ENCODE results near the gene OGFRL1.
A peak's percentile ranks its signal among the peaks of the same experiment; 100 is the strongest.

Gene OGFRL1

GRCh38 chr6:71287926-71288227 is 734 bp upstream of the OGFRL1 start:
- no peak overlapping the region for H3K4ac ChIP-seq (ENCODE audit: low read depth, low read length)
- H3K4me3 ChIP-seq (ENCODE audit: low read length), result no peak overlapping the region
- peaks cover 2% of the 10 kb centered on the region for H3K4me1 ChIP-seq (ENCODE audit: control insufficient read depth, low read depth, low read length)
- H2AK5ac ChIP-seq (ENCODE audit: low read length), result no peak overlapping the region
- DNase-seq, result no peak
- H4K8ac ChIP-seq (ENCODE audit: low read depth, low read length), result no peak overlapping the region
- peak overlapping the region; percentile 64 for H3K9ac ChIP-seq (ENCODE audit: low read length)
- no peak overlapping the region for H3K27ac ChIP-seq (ENCODE audit: low read depth, low read length)
- peaks cover 2% of the 10 kb centered on the region for H3K79me1 ChIP-seq (ENCODE audit: low read length)
- no peak overlapping the region for H2BK120ac ChIP-seq (ENCODE audit: low read depth, low read length)
- no peak overlapping the region for H2BK5ac ChIP-seq (ENCODE audit: low read length)
- peak overlapping the region; percentile 86 for H3K56ac ChIP-seq (ENCODE audit: low read length)
- H3K18ac ChIP-seq (ENCODE audit: low read length), result no peak overlapping the region
- H3K23ac ChIP-seq (ENCODE audit: low read length), result peak overlapping the region; percentile 90
- H3K4me2 ChIP-seq (ENCODE audit: low read length), result peak overlapping the region; percentile 28
- H2BK15ac ChIP-seq (replicated peaks; ENCODE audit: low read depth), result no peak overlapping the region
- no CpG with 5 or more reads among the region's 5 CpGs for WGBS (ENCODE audit: extremely low coverage, insufficient coverage, low lambda C conversion rate)
- no peaks in the 10 kb centered on the region for H3K27me3 ChIP-seq (ENCODE audit: insufficient read depth, low read length, poor library complexity)
- H4K5ac ChIP-seq (ENCODE audit: low read length), result no peak overlapping the region
- H3K36me3 ChIP-seq (ENCODE audit: control insufficient read depth, insufficient read depth, low read length), result no peaks in the 10 kb centered on the region
- H3K79me2 ChIP-seq (ENCODE audit: control insufficient read depth, insufficient read depth, low read length), result no peaks in the 10 kb centered on the region

DNA sequence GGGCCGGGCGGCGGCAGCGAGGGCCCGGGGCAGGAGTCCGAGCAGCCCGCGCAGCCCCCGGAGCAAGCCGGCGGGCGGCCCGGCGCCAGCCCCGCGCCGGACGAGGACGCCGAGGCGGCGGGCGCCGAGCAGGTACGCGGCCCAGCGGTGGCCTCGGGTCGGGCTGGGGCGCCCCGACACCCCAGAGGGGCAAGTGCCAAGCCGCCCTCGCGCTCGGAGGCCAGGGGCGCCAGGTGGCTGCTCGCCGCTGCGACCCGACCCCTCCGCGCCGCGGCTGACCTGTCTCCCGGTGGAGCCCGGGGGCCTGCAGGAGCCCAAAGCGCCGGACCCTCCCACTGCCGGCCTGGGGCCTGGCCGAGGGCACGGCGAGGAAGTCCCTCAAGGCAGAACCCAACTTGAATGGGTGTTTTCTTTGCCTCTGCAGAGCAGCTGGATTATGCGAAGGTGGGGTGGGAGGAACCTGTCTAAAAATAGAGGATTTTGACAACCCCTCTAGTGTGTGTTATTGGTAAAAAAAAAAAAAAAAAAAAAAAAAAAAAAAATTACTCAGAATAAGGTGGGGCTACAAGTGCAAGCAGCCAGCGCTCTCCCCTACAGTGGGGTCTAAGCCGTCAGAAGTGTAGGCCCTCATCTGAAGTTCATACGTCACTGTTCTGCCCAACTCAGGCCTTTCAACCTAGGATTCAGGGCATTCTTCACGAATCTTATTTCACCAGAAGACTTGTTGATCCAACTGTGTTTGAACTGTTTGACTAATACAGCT is 609 bp downstream of the OGFRL1 start:
- DNase-seq, result peak; percentile 51
- H3K36me3 ChIP-seq (ENCODE audit: control insufficient read depth, insufficient read depth, low read length), result no peaks in the 10 kb centered on the region
- no peaks in the 10 kb centered on the region for H3K27me3 ChIP-seq (ENCODE audit: insufficient read depth, low read length, poor library complexity)
- peaks cover 2% of the 10 kb centered on the region for H3K79me1 ChIP-seq (ENCODE audit: low read length)
- H3K56ac ChIP-seq (ENCODE audit: low read length), result peak overlapping the region; percentile 91
- no peaks in the 10 kb centered on the region for H3K79me2 ChIP-seq (ENCODE audit: control insufficient read depth, insufficient read depth, low read length)
- no peak overlapping the region for H3K23ac ChIP-seq (ENCODE audit: low read length)
- peak overlapping the region; percentile 94 for H4K8ac ChIP-seq (ENCODE audit: low read depth, low read length)
- H2BK120ac ChIP-seq (ENCODE audit: low read depth, low read length), result peak overlapping the region; percentile 51
- peak overlapping the region; percentile 60 for H3K27ac ChIP-seq (ENCODE audit: low read depth, low read length)
- H3K18ac ChIP-seq (ENCODE audit: low read length), result peak overlapping the region; percentile 100
- H3K4me1 ChIP-seq (ENCODE audit: control insufficient read depth, low read depth, low read length), result peaks cover 2% of the 10 kb centered on the region
- peak overlapping the region; percentile 52 for H3K4me3 ChIP-seq (ENCODE audit: low read length)
- H3K9ac ChIP-seq (ENCODE audit: low read length), result peak overlapping the region; percentile 83
- peak overlapping the region; percentile 56 for H3K4me2 ChIP-seq (ENCODE audit: low read length)
- no peak overlapping the region for H4K5ac ChIP-seq (ENCODE audit: low read length)
- H3K4ac ChIP-seq (ENCODE audit: low read depth, low read length), result peak overlapping the region; percentile 99
- no peak overlapping the region for H2BK15ac ChIP-seq (replicated peaks; ENCODE audit: low read depth)
- no peak overlapping the region for H2BK5ac ChIP-seq (ENCODE audit: low read length)
- no peak overlapping the region for H2AK5ac ChIP-seq (ENCODE audit: low read length)
- no CpG with 5 or more reads among the region's 57 CpGs for WGBS (ENCODE audit: extremely low coverage, insufficient coverage, low lambda C conversion rate)

DNA sequence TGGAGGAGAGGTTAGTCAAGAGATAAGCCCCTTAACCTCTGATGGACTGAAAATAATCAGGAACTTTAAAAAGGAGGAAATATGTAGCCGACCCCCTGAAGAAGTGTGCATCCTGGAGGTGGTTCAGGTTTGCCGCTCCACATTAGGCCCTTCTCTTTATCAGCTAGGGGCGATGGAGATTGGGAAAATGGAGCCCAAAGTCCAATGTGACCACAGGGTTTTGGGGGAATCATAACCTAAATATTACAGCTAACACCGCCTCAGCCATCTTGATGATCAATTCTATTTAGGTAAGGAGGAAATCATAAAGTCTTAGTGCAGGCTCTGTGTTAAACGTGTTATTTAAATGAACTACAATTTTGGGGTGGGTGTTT is 1.2 kb downstream of the OGFRL1 start:
- Histone ChIP-seq H3K79me1 (ENCODE audit: low read length) (peaks cover 2% of the 10 kb centered on the region), H4K5ac (ENCODE audit: low read length) (no peak overlapping the region), H3K9ac (ENCODE audit: low read length) (peak overlapping the region; percentile 83), H3K27ac (ENCODE audit: low read depth, low read length) (no peak overlapping the region), H2BK15ac (replicated peaks; ENCODE audit: low read depth) (peak overlapping the region; percentile 36), H3K79me2 (ENCODE audit: control insufficient read depth, insufficient read depth, low read length) (no peaks in the 10 kb centered on the region), H3K4me1 (ENCODE audit: control insufficient read depth, low read depth, low read length) (peaks cover 2% of the 10 kb centered on the region), H3K18ac (ENCODE audit: low read length) (peak overlapping the region; percentile 0), H2BK120ac (ENCODE audit: low read depth, low read length) (no peak overlapping the region), H3K56ac (ENCODE audit: low read length) (peak overlapping the region; percentile 91), H3K27me3 (ENCODE audit: insufficient read depth, low read length, poor library complexity) (no peaks in the 10 kb centered on the region), H3K4ac (ENCODE audit: low read depth, low read length) (no peak overlapping the region), H2BK5ac (ENCODE audit: low read length) (no peak overlapping the region), H4K8ac (ENCODE audit: low read depth, low read length) (no peak overlapping the region), H3K4me3 (ENCODE audit: low read length) (no peak overlapping the region), H3K4me2 (ENCODE audit: low read length) (peak overlapping the region; percentile 56), H3K36me3 (ENCODE audit: control insufficient read depth, insufficient read depth, low read length) (no peaks in the 10 kb centered on the region), H3K23ac (ENCODE audit: low read length) (no peak overlapping the region), H2AK5ac (ENCODE audit: low read length) (no peak overlapping the region)
- whole genome bisulfite sequencing (ENCODE audit: extremely low coverage, insufficient coverage, low lambda C conversion rate), result no CpG with 5 or more reads among the region's 5 CpGs
- no peak for DNase-seq

DNA sequence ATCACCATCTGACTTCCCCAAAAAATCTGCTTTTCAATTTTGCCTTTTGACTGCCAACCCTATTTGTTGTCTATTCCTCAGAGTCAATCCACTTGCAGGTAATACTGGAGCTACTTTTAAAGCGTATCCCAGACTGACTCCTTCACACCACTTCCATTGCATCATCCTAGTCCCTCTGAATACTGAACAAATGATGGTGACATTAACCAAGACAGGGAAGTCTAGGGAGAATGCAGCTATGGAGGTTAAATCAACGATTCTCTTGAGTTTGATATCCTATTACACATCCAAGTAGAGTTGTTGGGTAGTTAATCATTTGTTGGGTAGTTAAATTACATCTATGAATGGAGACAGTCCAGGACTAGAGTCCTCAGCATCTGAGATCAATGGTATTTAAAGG is 2.0 kb downstream of the OGFRL1 start:
- H2BK15ac ChIP-seq (replicated peaks; ENCODE audit: low read depth), result no peak overlapping the region
- no peak overlapping the region for H3K27ac ChIP-seq (ENCODE audit: low read depth, low read length)
- DNase-seq, result no peak
- no peak overlapping the region for H3K56ac ChIP-seq (ENCODE audit: low read length)
- no peak overlapping the region for H2AK5ac ChIP-seq (ENCODE audit: low read length)
- H3K4me2 ChIP-seq (ENCODE audit: low read length), result peak overlapping the region; percentile 6
- no peak overlapping the region for H4K5ac ChIP-seq (ENCODE audit: low read length)
- H3K23ac ChIP-seq (ENCODE audit: low read length), result no peak overlapping the region
- H3K36me3 ChIP-seq (ENCODE audit: control insufficient read depth, insufficient read depth, low read length), result no peaks in the 10 kb centered on the region
- H2BK120ac ChIP-seq (ENCODE audit: low read depth, low read length), result no peak overlapping the region
- peaks cover 2% of the 10 kb centered on the region for H3K4me1 ChIP-seq (ENCODE audit: control insufficient read depth, low read depth, low read length)
- no peaks in the 10 kb centered on the region for H3K79me2 ChIP-seq (ENCODE audit: control insufficient read depth, insufficient read depth, low read length)
- H3K18ac ChIP-seq (ENCODE audit: low read length), result no peak overlapping the region
- H4K8ac ChIP-seq (ENCODE audit: low read depth, low read length), result no peak overlapping the region
- peaks cover 2% of the 10 kb centered on the region for H3K79me1 ChIP-seq (ENCODE audit: low read length)
- H3K27me3 ChIP-seq (ENCODE audit: insufficient read depth, low read length, poor library complexity), result no peaks in the 10 kb centered on the region
- H3K9ac ChIP-seq (ENCODE audit: low read length), result no peak overlapping the region
- H3K4me3 ChIP-seq (ENCODE audit: low read length), result no peak overlapping the region
- H3K4ac ChIP-seq (ENCODE audit: low read depth, low read length), result peak overlapping the region; percentile 16
- H2BK5ac ChIP-seq (ENCODE audit: low read length), result no peak overlapping the region
- WGBS (ENCODE audit: extremely low coverage, insufficient coverage, low lambda C conversion rate), result no CpG with 5 or more reads among the region's 2 CpGs

GRCh38 chr6:71292001-71292400 is 3.4 kb downstream of the OGFRL1 start:
- no peaks in the 10 kb centered on the region for H3K36me3 ChIP-seq (ENCODE audit: control insufficient read depth, insufficient read depth, low read length)
- no peak overlapping the region for H3K9ac ChIP-seq (ENCODE audit: low read length)
- WGBS (ENCODE audit: extremely low coverage, insufficient coverage, low lambda C conversion rate), result no CpG with 5 or more reads among the region's 4 CpGs
- H3K4me1 ChIP-seq (ENCODE audit: control insufficient read depth, low read depth, low read length), result peaks cover 2% of the 10 kb centered on the region
- H3K27me3 ChIP-seq (ENCODE audit: insufficient read depth, low read length, poor library complexity), result no peaks in the 10 kb centered on the region
- no peak overlapping the region for H3K23ac ChIP-seq (ENCODE audit: low read length)
- H3K27ac ChIP-seq (ENCODE audit: low read depth, low read length), result no peak overlapping the region
- no peak overlapping the region for H3K4ac ChIP-seq (ENCODE audit: low read depth, low read length)
- H2AK5ac ChIP-seq (ENCODE audit: low read length), result no peak overlapping the region
- no peak overlapping the region for H2BK120ac ChIP-seq (ENCODE audit: low read depth, low read length)
- DNase-seq, result no peak
- H3K56ac ChIP-seq (ENCODE audit: low read length), result no peak overlapping the region
- no peak overlapping the region for H4K8ac ChIP-seq (ENCODE audit: low read depth, low read length)
- H3K79me1 ChIP-seq (ENCODE audit: low read length), result peaks cover 2% of the 10 kb centered on the region
- H3K4me2 ChIP-seq (ENCODE audit: low read length), result no peak overlapping the region
- no peak overlapping the region for H2BK15ac ChIP-seq (replicated peaks; ENCODE audit: low read depth)
- no peak overlapping the region for H4K5ac ChIP-seq (ENCODE audit: low read length)
- no peak overlapping the region for H3K18ac ChIP-seq (ENCODE audit: low read length)
- H3K79me2 ChIP-seq (ENCODE audit: control insufficient read depth, insufficient read depth, low read length), result no peaks in the 10 kb centered on the region
- no peak overlapping the region for H2BK5ac ChIP-seq (ENCODE audit: low read length)
- no peak overlapping the region for H3K4me3 ChIP-seq (ENCODE audit: low read length)

- no peak overlapping the region for H2AK5ac ChIP-seq (ENCODE audit: low read length)
- H3K79me2 ChIP-seq (ENCODE audit: control insufficient read depth, insufficient read depth, low read length), result no peaks in the 10 kb centered on the region
- no peak overlapping the region for H4K8ac ChIP-seq (ENCODE audit: low read depth, low read length)
- no peak overlapping the region for H3K27ac ChIP-seq (ENCODE audit: low read depth, low read length)
- no peak overlapping the region for H3K4ac ChIP-seq (ENCODE audit: low read depth, low read length)
- no peak overlapping the region for H3K4me2 ChIP-seq (ENCODE audit: low read length)
- H4K5ac ChIP-seq (ENCODE audit: low read length), result no peak overlapping the region
- no CpG with 5 or more reads among the region's 1 CpG for WGBS (ENCODE audit: extremely low coverage, insufficient coverage, low lambda C conversion rate)
- H2BK5ac ChIP-seq (ENCODE audit: low read length), result no peak overlapping the region
- peaks cover 2% of the 10 kb centered on the region for H3K79me1 ChIP-seq (ENCODE audit: low read length)
- H3K56ac ChIP-seq (ENCODE audit: low read length), result no peak overlapping the region
- DNase-seq, result no peak
- H3K27me3 ChIP-seq (ENCODE audit: insufficient read depth, low read length, poor library complexity), result no peaks in the 10 kb centered on the region
- H2BK15ac ChIP-seq (replicated peaks; ENCODE audit: low read depth), result no peak overlapping the region
- no peak overlapping the region for H3K9ac ChIP-seq (ENCODE audit: low read length)
- no peak overlapping the region for H3K23ac ChIP-seq (ENCODE audit: low read length)
- no peak overlapping the region for H3K4me3 ChIP-seq (ENCODE audit: low read length)
- H3K18ac ChIP-seq (ENCODE audit: low read length), result no peak overlapping the region
- no peaks in the 10 kb centered on the region for H3K36me3 ChIP-seq (ENCODE audit: control insufficient read depth, insufficient read depth, low read length)
- peaks cover 2% of the 10 kb centered on the region for H3K4me1 ChIP-seq (ENCODE audit: control insufficient read depth, low read depth, low read length)
- no peak overlapping the region for H2BK120ac ChIP-seq (ENCODE audit: low read depth, low read length)
Measured at GRCh38 chr6:71294121-71294523, 5.5 kb downstream of the OGFRL1 start.

All from mesendoderm (in vitro differentiated cells).